ENCODE measurements around the gene PTPRD.

- TF ChIP-seq REST (IDR thresholded peaks at IDR 0.05; ENCODE audit: unreplicated experiment), result no peak
- no peak for TF ChIP-seq CTCF (conservative IDR thresholded peaks at IDR 0.05; ENCODE audit: low read depth in 2 of 2)
- no peak for TF ChIP-seq EZH2phosphoT487 (IDR thresholded peaks at IDR 0.05; ENCODE audit: unreplicated experiment)
- no peak for TF ChIP-seq CREB1 (CRISPR knock-in tag; IDR thresholded peaks at IDR 0.05; ENCODE audit: low read depth)
- TF ChIP-seq POLR2AphosphoS5 (IDR thresholded peaks at IDR 0.05; ENCODE audit: low read depth), result no peak
- no peak for TF ChIP-seq EZH2 (IDR thresholded peaks at IDR 0.05; ENCODE audit: low read depth, unreplicated experiment)
- no peak for TF ChIP-seq ZNF331 (CRISPR knock-in tag; IDR thresholded peaks at IDR 0.05; ENCODE audit: low read depth)
- no peak for TF ChIP-seq ETS1 (IDR thresholded peaks at IDR 0.05)
- no peak for TF ChIP-seq JUNB (IDR thresholded peaks at IDR 0.05; ENCODE audit: unreplicated experiment)
- TF ChIP-seq STAT1 (IDR thresholded peaks at IDR 0.05; ENCODE audit: unreplicated experiment), result no peak
Measured at GRCh38 chr9:9182431-9182830, 1430.4 kb downstream of the PTPRD start.
